GM12878 (cell line): Measurements from ENCODE around the gene CCNJL. TPM values are rescaled to one million over a fixed set of nuclear protein-coding genes. Genes with fewer than 3 reads are reported as not detected.
"Not testable (repeated sequence)": the region's sequence is repeated elsewhere in the genome, so short reads cannot be mapped to it uniquely, and the experiment has no call there.

Experiments
- ATAC-seq: fragments of 200-7000 bp; cut with Tn5 transposase; 3 replicates; pipeline ENCODE4 v1.9.1; 2020; ENCODE audit warnings: mild to moderate bottlenecking, moderate library complexity
- BruUV-seq: library from RNA; stranded (reverse); fragments of 400-500 nt; replicated peaks from 2 replicates; lab custom pipeline; 2021; lab: Mats Ljungman, UMichigan
- CTCF ChIA-PET: fragments of 300-600 bp; sonication (Branson Sonifier 250); formaldehyde crosslinking; extraction: SDS; loops from one replicate; lab custom pipeline; 2021; ENCODE audit warnings: inconsistent platforms; lab: Yijun Ruan, JAX
- POLR2A ChIA-PET: fragments of 350-600 bp; formaldehyde crosslinking; extraction: SDS; loops from one replicate; lab custom pipeline; 2021; ENCODE audit warnings: inconsistent platforms; lab: Charles Lee
- RAD21 ChIA-PET: fragments of 300-600 bp; sonication (Branson Sonifier 250); formaldehyde crosslinking; loops from one replicate; lab custom pipeline; 2023; ENCODE audit warnings: antibody characterized with exemption; ENCODE audit not compliant: unreplicated experiment; lab: Charles Lee
- SMC1A ChIA-PET: fragments of 300-600 bp; sonication (Branson Sonifier 250); formaldehyde crosslinking; loops from one replicate; lab custom pipeline; 2023; ENCODE audit not compliant: unreplicated experiment, uncharacterized antibody; lab: Charles Lee
- DNase-seq: peaks from one replicate; pipeline ENCODE4 v3.0.0-alpha.2; 2011; ENCODE audit warnings: low read depth, low spot score
- FAIRE-seq: peaks from 3 replicates; lab custom pipeline; 2011; peaks lifted over from hg19 to GRCh38; lab: Jason Lieb, UNC
- H2AFZ ChIP-seq: 2 replicates; pipeline ENCODE4 v1.6.0; 2011; ENCODE audit warnings: low read depth, low read length, control low read depth; ENCODE audit not compliant: control insufficient read depth
- H3K27ac ChIP-seq: 2 replicates; pipeline ENCODE4 v1.5.1; 2011; ENCODE audit warnings: control low read depth; ENCODE audit not compliant: control insufficient read depth, insufficient read depth
- H3K27me3 ChIP-seq, 2 experiments: replicated peaks in 1 of 2; 2 replicates each; pipeline versions ENCODE4 v1.6.0 to v1.6.1; 2011; ENCODE audit warnings: low read length in 1 of 2; ENCODE audit not compliant: control insufficient read depth in 2 of 2, insufficient read depth in 2 of 2
- H3K36me3 ChIP-seq, 2 experiments: 2 replicates each; pipeline ENCODE4 v1.5.1; 2011; ENCODE audit warnings: low read length in 1 of 2; ENCODE audit not compliant: control insufficient read depth in 2 of 2, insufficient read depth in 2 of 2
- H3K4me1 ChIP-seq: 2 replicates; pipeline ENCODE4 v1.6.1; 2011; ENCODE audit warnings: mild to moderate bottlenecking, low read length, moderate library complexity, mixed read lengths; ENCODE audit not compliant: control insufficient read depth, insufficient read depth
- H3K4me2 ChIP-seq: 2 replicates; pipeline ENCODE4 v1.6.0; 2011; ENCODE audit warnings: control low read depth; ENCODE audit not compliant: control insufficient read depth, insufficient read depth
- H3K4me3 ChIP-seq: fragments of 200-600 bp; sonication (generic); 2 replicates; pipeline ENCODE4 v1.5.1; 2016
- H3K79me2 ChIP-seq: 2 replicates; pipeline ENCODE4 v1.6.0; 2011; ENCODE audit warnings: low read length; ENCODE audit not compliant: control insufficient read depth, insufficient read depth
- H3K9ac ChIP-seq: 2 replicates; pipeline ENCODE4 v1.8.0; 2011; ENCODE audit warnings: low read length, control low read depth, mixed read lengths; ENCODE audit not compliant: control insufficient read depth, insufficient read depth
- H3K9me3 ChIP-seq: replicated peaks from 3 replicates; pipeline ENCODE4 v1.5.1; 2011; ENCODE audit warnings: mild to moderate bottlenecking, low read length; ENCODE audit not compliant: control insufficient read depth, insufficient read depth
- H4K20me1 ChIP-seq: 2 replicates; pipeline ENCODE4 v1.6.0; 2011; ENCODE audit not compliant: control insufficient read depth, insufficient read depth
- RFX5 ChIP-seq: IDR thresholded peaks from 2 replicates; pipeline ENCODE4 v1.6.1; 2011; ENCODE audit warnings: low read depth, low read length, improper control_type of control experiment
- SMC3 ChIP-seq: IDR thresholded peaks from 2 replicates; pipeline ENCODE4 v1.6.1; 2011; ENCODE audit warnings: low read length, improper control_type of control experiment, borderline replicate concordance
- TARDBP ChIP-seq: IDR thresholded peaks from 2 replicates; pipeline ENCODE4 v1.6.1; 2016; ENCODE audit warnings: borderline replicate concordance
- WGBS: methylation state at CpG from one replicate; pipeline ENCODE4 v1.1.6; 2016; ENCODE audit warnings: low lambda C conversion rate; ENCODE audit not compliant: insufficient replicate concordance, insufficient coverage; ENCODE audit errors: missing lambda C conversion rate; 5-methylcytosine and 5-hydroxymethylcytosine counted together
- in situ Hi-C: fragments of 300-500 bp; cut with MboI; formaldehyde crosslinking; loops from 9 replicates; pipeline ENCODE4 v1.14.3; 2018; ENCODE audit warnings: mixed read lengths
- intact Hi-C: fragments of 100-400 bp; cut with micrococcal nuclease; formaldehyde crosslinking; loops from one replicate; pipeline ENCODE4 v1.14.2; 2022; ENCODE audit not compliant: unreplicated experiment
- polyA plus RNA-seq, 11 experiments: library from polyadenylated mRNA; depleted of rRNA in 4 of 11; unstranded in 6 of 11; stranded (reverse) in 5 of 11; fragments of >200 nt; fragmentation: Nextera tagmentation in 4 of 11; fragmentation: Illumina TruSeq in 1 of 11; extraction: Ambion mirVana in 4 of 11; extraction: Trizol in 1 of 11; gene quantifications; 1 replicate in 1 of 11; 2 replicates in 10 of 11; pipeline versions ENCODE4 v1.2.1 to v1.2.3, GENCODE V29; 2011 to 2016; ENCODE audit warnings: inconsistent platforms in 2 of 11, missing spikeins in 2 of 11, low read depth in 1 of 11
- total RNA-seq, 4 experiments: library from RNA; depleted of rRNA in 3 of 4; stranded (reverse); fragments of >200 nt in 3 of 4; fragmentation: Illumina TruSeq in 1 of 4; extraction: Trizol in 1 of 4; gene quantifications; 2 replicates each; pipeline versions ENCODE4 v1.2.1 to v1.2.3, GENCODE V29; 2013 to 2021
- TF ChIP-seq, protein P1 (sequence below): IDR thresholded peaks from 2 replicates; pipeline ENCODE4 v1.6.1; 2012; ENCODE audit warnings: mild to moderate bottlenecking, low read depth, low read length

Gene CCNJL
- total and polyA plus RNA-seq, 10 of the 15 experiments (the other 5 are each of a cell fraction or from before 2014, with no cell fraction given): 0.09 to 0.20 (median 0.10) TPM; not detected in 7

- H3K9ac ChIP-seq: no peak overlapping the region
- CTCF ChIA-PET: interaction anchor here (1.0 to 3.0 kb wide), 3 partner anchors 9 to 318 kb away, joined by 3 to 13 read pairs (median 3); no protein-coding TSS in a partner anchor
These were observed 27.2 kb upstream of the CCNJL start for GRCh38 chr5:160339406-160340130.

GRCh38 chr5:160334716-160335115 is 22.4 kb upstream of the CCNJL start:
- H2AFZ ChIP-seq, H3K4me3 ChIP-seq, in situ Hi-C loops, BruUV-seq, H3K4me2 ChIP-seq, H4K20me1 ChIP-seq, H3K9me3 ChIP-seq, H3K4me1 ChIP-seq, DNase-seq, RAD21 ChIA-PET, H3K27ac ChIP-seq, H3K9ac ChIP-seq, H3K36me3 ChIP-seq, intact Hi-C loops, H3K79me2 ChIP-seq, POLR2A ChIA-PET, FAIRE-seq, SMC1A ChIA-PET, ATAC-seq, H3K27me3 ChIP-seq: not testable (repeated sequence)
- CTCF ChIA-PET: interaction anchor here (1.2 to 1.5 kb wide), 2 partner anchors 10 to 313 kb away, joined by 3 read pairs; no protein-coding TSS in a partner anchor
- 49% methylated on average over 3 of the region's 3 CpGs for WGBS

More at GRCh38 chr5:160339406-160340130, 27.2 kb upstream of the CCNJL start:
- no peaks in the 10 kb centered on the region for H3K4me1 ChIP-seq
- WGBS: 27% methylated on average over 10 of the region's 10 CpGs
- no peak overlapping the region for H2AFZ ChIP-seq
- TF ChIP-seq TARDBP (no peak), RFX5 (no peak), SMC3 (no peak)
- TF ChIP-seq, protein P1, sequence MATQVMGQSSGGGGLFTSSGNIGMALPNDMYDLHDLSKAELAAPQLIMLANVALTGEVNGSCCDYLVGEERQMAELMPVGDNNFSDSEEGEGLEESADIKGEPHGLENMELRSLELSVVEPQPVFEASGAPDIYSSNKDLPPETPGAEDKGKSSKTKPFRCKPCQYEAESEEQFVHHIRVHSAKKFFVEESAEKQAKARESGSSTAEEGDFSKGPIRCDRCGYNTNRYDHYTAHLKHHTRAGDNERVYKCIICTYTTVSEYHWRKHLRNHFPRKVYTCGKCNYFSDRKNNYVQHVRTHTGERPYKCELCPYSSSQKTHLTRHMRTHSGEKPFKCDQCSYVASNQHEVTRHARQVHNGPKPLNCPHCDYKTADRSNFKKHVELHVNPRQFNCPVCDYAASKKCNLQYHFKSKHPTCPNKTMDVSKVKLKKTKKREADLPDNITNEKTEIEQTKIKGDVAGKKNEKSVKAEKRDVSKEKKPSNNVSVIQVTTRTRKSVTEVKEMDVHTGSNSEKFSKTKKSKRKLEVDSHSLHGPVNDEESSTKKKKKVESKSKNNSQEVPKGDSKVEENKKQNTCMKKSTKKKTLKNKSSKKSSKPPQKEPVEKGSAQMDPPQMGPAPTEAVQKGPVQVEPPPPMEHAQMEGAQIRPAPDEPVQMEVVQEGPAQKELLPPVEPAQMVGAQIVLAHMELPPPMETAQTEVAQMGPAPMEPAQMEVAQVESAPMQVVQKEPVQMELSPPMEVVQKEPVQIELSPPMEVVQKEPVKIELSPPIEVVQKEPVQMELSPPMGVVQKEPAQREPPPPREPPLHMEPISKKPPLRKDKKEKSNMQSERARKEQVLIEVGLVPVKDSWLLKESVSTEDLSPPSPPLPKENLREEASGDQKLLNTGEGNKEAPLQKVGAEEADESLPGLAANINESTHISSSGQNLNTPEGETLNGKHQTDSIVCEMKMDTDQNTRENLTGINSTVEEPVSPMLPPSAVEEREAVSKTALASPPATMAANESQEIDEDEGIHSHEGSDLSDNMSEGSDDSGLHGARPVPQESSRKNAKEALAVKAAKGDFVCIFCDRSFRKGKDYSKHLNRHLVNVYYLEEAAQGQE: no peak
- no peak overlapping the region for H3K4me2 ChIP-seq
- no peak overlapping the region for H3K27ac ChIP-seq
- no TSS peak for BruUV-seq
- no peak overlapping the region for H3K4me3 ChIP-seq
- no peaks in the 10 kb centered on the region for H3K9me3 ChIP-seq
- in situ Hi-C loops (loop anchor here (10.0 kb wide), 1 partner anchor 265 kb away; no protein-coding TSS in a partner anchor), intact Hi-C loops (no loop called here)
- H4K20me1 ChIP-seq: no peaks in the 10 kb centered on the region
- ATAC-seq (no peak), DNase-seq (no peak), FAIRE-seq (no peak)
- ChIA-PET RAD21 (no interaction called here), SMC1A (interaction anchor here (7.9 to 13.7 kb wide), 2 partner anchors 139 to 317 kb away, joined by 67 to 149 read pairs; no protein-coding TSS in a partner anchor), POLR2A (no interaction called here)
- H3K79me2 ChIP-seq: no peaks in the 10 kb centered on the region
- H3K27me3 ChIP-seq: no peaks in the 10 kb centered on the region
- no peaks in the 10 kb centered on the region for H3K36me3 ChIP-seq
